Measurements from ENCODE around the gene LUC7L2. TPM values are rescaled to one million over a fixed set of nuclear protein-coding genes. Genes with fewer than 3 reads are reported as not detected.

The LUC7L2 gene
- total and polyA plus RNA-seq, 10 of the 15 experiments (the other 5 are each of a cell fraction or from before 2014, with no cell fraction given) = 31.7 to 98.7 (median 68.6) TPM

GRCh38 chr7:139389774-139390173, 30.1 kb downstream of the LUC7L2 start:
- ChIA-PET SMC1A (ENCODE audit: uncharacterized antibody, unreplicated experiment) (no interaction called here), CTCF (interaction anchor here (0.9 kb wide), 1 partner anchor 45 kb away, joined by 4 read pairs; no protein-coding TSS in a partner anchor), RAD21 (ENCODE audit: unreplicated experiment) (no interaction called here), POLR2A (interaction anchor here (0.6 kb wide), 2 partner anchors 191 to 285 kb away, joined by 3 to 6 read pairs; no protein-coding TSS in a partner anchor)
- Histone ChIP-seq H3K9me3 (replicated peaks; ENCODE audit: control insufficient read depth, insufficient read depth, low read length) (no peaks in the 10 kb centered on the region), H2AFZ (ENCODE audit: control insufficient read depth, low read depth, low read length) (no peak overlapping the region), H3K9ac (ENCODE audit: control insufficient read depth, insufficient read depth, low read length) (no peak overlapping the region), H3K79me2 (ENCODE audit: control insufficient read depth, insufficient read depth, low read length) (peaks cover 26% of the 10 kb centered on the region), H3K36me3 (ENCODE audit: control insufficient read depth in 2 of 2, insufficient read depth in 2 of 2, low read length in 1 of 2) (peaks cover 2 to 34% of the 10 kb centered on the region in 2 experiments), H3K4me2 (ENCODE audit: control insufficient read depth, insufficient read depth) (no peak overlapping the region), H4K20me1 (ENCODE audit: control insufficient read depth, insufficient read depth) (no peaks in the 10 kb centered on the region), H3K4me3 (no peak overlapping the region), H3K27ac (ENCODE audit: control insufficient read depth, insufficient read depth) (no peak overlapping the region), H3K4me1 (ENCODE audit: control insufficient read depth, insufficient read depth, low read length) (no peaks in the 10 kb centered on the region), H3K27me3 (replicated peaks in 1 of 2; ENCODE audit: control insufficient read depth in 2 of 2, insufficient read depth in 2 of 2, low read length in 1 of 2) (no peaks in the 10 kb centered on the region)
- in situ Hi-C loops (cut with MboI) = no loop called here
- TF ChIP-seq BCL3 (IDR thresholded peaks at IDR 0.05; ENCODE audit: borderline replicate concordance, insufficient read depth, low read depth, low read length, poor library complexity, severe bottlenecking) (no peak), ZZZ3 (IDR thresholded peaks at IDR 0.05; ENCODE audit: control insufficient read depth, insufficient read length, low read depth) (no peak), NFYA (IDR thresholded peaks at IDR 0.05; ENCODE audit: borderline replicate concordance, low read depth, low read length) (no peak), SMAD5 (IDR thresholded peaks at IDR 0.05; ENCODE audit: low read depth) (no peak), MLLT1 (IDR thresholded peaks at IDR 0.05) (no peak), MEF2A (IDR thresholded peaks at IDR 0.05; ENCODE audit: insufficient read depth, low read depth, low read length) (no peak), SIX5 (IDR thresholded peaks at IDR 0.05; ENCODE audit: low read depth, low read length, severe bottlenecking) (no peak)
- BruUV-seq (replicated peaks) = no TSS peak
- intact Hi-C loops (cut with micrococcal nuclease; ENCODE audit: unreplicated experiment) = no loop called here
- WGBS (ENCODE audit: insufficient coverage, insufficient replicate concordance, low lambda C conversion rate, missing lambda C conversion rate) = 100% methylated on average over 2 of the region's 2 CpGs
- ATAC-seq = no peak
- DNase-seq (ENCODE audit: low read depth, low spot score) = no peak
- FAIRE-seq = no peak
